NCI-H2196 (cell line): ENCODE measurements around the gene TSSC4.
A peak's percentile ranks its signal among the peaks of the same experiment; 100 is the strongest.

Source experiments
- DNase-seq: peaks from one replicate; lab custom pipeline; 2025; ENCODE audit not compliant: unreplicated experiment; lab: John Stamatoyannopoulos, UW

TSSC4 gene

GRCh38 chr11:2415601-2416380 is 15.2 kb downstream of the TSSC4 start:
- no peak for DNase-seq

- DNase-seq: no peak
Observed at GRCh38 chr11:2416765-2417164, 16.2 kb downstream of the TSSC4 start.

GRCh38 chr11:2417856-2418692 is 17.5 kb downstream of the TSSC4 start:
- DNase-seq: no peak

GRCh38 chr11:2418693-2419360 is 18.3 kb downstream of the TSSC4 start:
- DNase-seq: no peak

- DNase-seq: peak; percentile 81
Observed at GRCh38 chr11:2419638-2420501, 19.3 kb downstream of the TSSC4 start.

GRCh38 chr11:2420502-2421225 is 20.1 kb downstream of the TSSC4 start:
- DNase-seq: peak; percentile 86

- DNase-seq: no peak
Observed at GRCh38 chr11:2421226-2421994, 20.9 kb downstream of the TSSC4 start.

- DNase-seq: no peak
Observed at GRCh38 chr11:2421996-2422395, 21.4 kb downstream of the TSSC4 start.

- no peak for DNase-seq
Observed at GRCh38 chr11:2422461-2423156, 22.1 kb downstream of the TSSC4 start.

- DNase-seq: no peak
Observed at GRCh38 chr11:2423157-2424025, 22.8 kb downstream of the TSSC4 start.

GRCh38 chr11:2424811-2425495 is 24.4 kb downstream of the TSSC4 start:
- no peak for DNase-seq

- DNase-seq: no peak
Observed at GRCh38 chr11:2425506-2425905, 25.0 kb downstream of the TSSC4 start.

GRCh38 chr11:2426221-2426620 is 25.7 kb downstream of the TSSC4 start:
- no peak for DNase-seq

- DNase-seq: peak; percentile 42
Observed at GRCh38 chr11:2426826-2427521, 26.4 kb downstream of the TSSC4 start.

GRCh38 chr11:2427721-2428321 is 27.3 kb downstream of the TSSC4 start:
- no peak for DNase-seq

GRCh38 chr11:2428322-2428795 is 27.8 kb downstream of the TSSC4 start:
- DNase-seq: peak; percentile 82
